H1 (cell line): ENCODE data around the gene SPATA6L. TPM values are rescaled to one million over a fixed set of nuclear protein-coding genes. Genes with fewer than 3 reads are reported as not detected.

ENCODE experiments used
- CTCF ChIP-seq, 3 experiments: IDR thresholded peaks; 1 replicate in 2 of 3; 2 replicates in 1 of 3; pipeline versions ENCODE4 v1.5.1 to v1.6.1; 2011; ENCODE audit warnings: low read length in 3 of 3, mild to moderate bottlenecking in 3 of 3, inconsistent platforms in 2 of 3, low read depth in 1 of 3, moderate library complexity in 1 of 3; ENCODE audit not compliant: insufficient read depth in 1 of 3; ENCODE audit errors: control extremely low read depth in 1 of 3
- FOSL1 ChIP-seq: IDR thresholded peaks from 2 replicates; pipeline ENCODE4 v1.6.1; 2011; ENCODE audit warnings: mild to moderate bottlenecking, low read depth, low read length, moderate library complexity; ENCODE audit not compliant: insufficient read depth
- KDM5A ChIP-seq: fragments of 200-600 bp; IDR thresholded peaks from 2 replicates; pipeline ENCODE4 v1.7.1; 2012; ENCODE audit warnings: mild to moderate bottlenecking, low read length, inconsistent platforms, mixed read lengths
- RAD21 ChIP-seq, 2 experiments: IDR thresholded peaks in 1 of 2; conservative IDR thresholded peaks in 1 of 2; 2 replicates each; pipeline ENCODE4 v1.6.1; 2011; ENCODE audit warnings: low read depth in 2 of 2, low read length in 2 of 2, improper control_type of control experiment in 1 of 2, inconsistent platforms in 1 of 2, mild to moderate bottlenecking in 1 of 2, moderate library complexity in 1 of 2
- polyA plus RNA-seq, 7 experiments: library from polyadenylated mRNA; depleted of rRNA in 3 of 7; stranded (reverse) in 5 of 7; unstranded in 2 of 7; fragments of >200 nt in 5 of 7; fragments of 200-250 nt in 2 of 7; gene quantifications; 1 replicate in 5 of 7; 2 replicates in 1 of 7; 4 replicates in 1 of 7; pipeline versions ENCODE4 v1.2.1 to v1.2.3, GENCODE V29; 2011 to 2013; ENCODE audit warnings: missing spikeins in 2 of 7, mixed read lengths in 2 of 7
- total RNA-seq: library from RNA; stranded (reverse); fragmentation: NEBNext Ultra II Directional; extraction: Animal tissue kit (Norgen Biotek cat#: 25700); gene quantifications from 2 replicates; pipeline ENCODE4 v1.2.1, GENCODE V29; 2021
- TF ChIP-seq, protein P1 (sequence below): fragments of 300-600 bp; sonication (generic); IDR thresholded peaks from 2 replicates; pipeline ENCODE4 v1.7.1; 2012; ENCODE audit warnings: low read length, moderate library complexity, mild to moderate bottlenecking, inconsistent platforms; ENCODE audit not compliant: insufficient replicate concordance

The SPATA6L gene
- total and polyA plus RNA-seq, 2 of the 8 experiments (the other 6 are each of a cell fraction or from before 2014, with no cell fraction given) = 0.57 to 1.1 TPM

DNA sequence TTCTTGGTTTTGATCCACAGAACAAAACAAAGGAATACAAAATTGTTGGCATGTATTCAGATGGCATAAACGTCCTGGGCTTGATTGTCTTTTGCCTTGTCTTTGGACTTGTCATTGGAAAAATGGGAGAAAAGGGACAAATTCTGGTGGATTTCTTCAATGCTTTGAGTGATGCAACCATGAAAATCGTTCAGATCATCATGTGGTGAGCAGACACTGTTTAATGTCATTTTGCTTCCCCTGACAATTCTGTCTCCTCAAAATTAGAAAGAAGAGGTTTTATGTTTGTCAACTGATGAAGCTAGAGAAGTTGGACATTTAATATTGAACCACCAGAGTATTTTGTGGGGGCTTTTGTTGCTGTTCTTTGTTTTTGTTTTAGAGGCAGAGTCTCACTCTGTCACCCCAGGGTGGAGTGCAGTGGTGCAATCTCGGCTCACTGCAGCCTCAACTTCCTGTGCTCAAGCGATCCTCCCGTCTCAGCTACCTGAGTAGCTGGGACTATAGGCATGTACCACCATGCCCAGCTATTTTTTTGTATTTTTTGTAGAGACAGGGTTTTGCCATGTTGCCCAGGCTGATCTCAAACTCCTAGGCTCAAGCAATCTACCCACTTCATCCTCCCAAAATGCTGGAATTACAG, 94.0 kb downstream of the SPATA6L start (continued):
- TF ChIP-seq KDM5A (no peak), FOSL1 (no peak), RAD21 (IDR thresholded peaks at IDR 0.05 in 1 of 2, conservative IDR thresholded peaks at IDR 0.05 in 1 of 2; ENCODE audit: low read depth in 2 of 2, low read length in 2 of 2) (no peak), CTCF (IDR thresholded peaks at IDR 0.05; ENCODE audit: control extremely low read depth in 1 of 3, insufficient read depth in 1 of 3, low read depth in 1 of 3, low read length in 3 of 3) (no peak)
- TF ChIP-seq, protein P1, sequence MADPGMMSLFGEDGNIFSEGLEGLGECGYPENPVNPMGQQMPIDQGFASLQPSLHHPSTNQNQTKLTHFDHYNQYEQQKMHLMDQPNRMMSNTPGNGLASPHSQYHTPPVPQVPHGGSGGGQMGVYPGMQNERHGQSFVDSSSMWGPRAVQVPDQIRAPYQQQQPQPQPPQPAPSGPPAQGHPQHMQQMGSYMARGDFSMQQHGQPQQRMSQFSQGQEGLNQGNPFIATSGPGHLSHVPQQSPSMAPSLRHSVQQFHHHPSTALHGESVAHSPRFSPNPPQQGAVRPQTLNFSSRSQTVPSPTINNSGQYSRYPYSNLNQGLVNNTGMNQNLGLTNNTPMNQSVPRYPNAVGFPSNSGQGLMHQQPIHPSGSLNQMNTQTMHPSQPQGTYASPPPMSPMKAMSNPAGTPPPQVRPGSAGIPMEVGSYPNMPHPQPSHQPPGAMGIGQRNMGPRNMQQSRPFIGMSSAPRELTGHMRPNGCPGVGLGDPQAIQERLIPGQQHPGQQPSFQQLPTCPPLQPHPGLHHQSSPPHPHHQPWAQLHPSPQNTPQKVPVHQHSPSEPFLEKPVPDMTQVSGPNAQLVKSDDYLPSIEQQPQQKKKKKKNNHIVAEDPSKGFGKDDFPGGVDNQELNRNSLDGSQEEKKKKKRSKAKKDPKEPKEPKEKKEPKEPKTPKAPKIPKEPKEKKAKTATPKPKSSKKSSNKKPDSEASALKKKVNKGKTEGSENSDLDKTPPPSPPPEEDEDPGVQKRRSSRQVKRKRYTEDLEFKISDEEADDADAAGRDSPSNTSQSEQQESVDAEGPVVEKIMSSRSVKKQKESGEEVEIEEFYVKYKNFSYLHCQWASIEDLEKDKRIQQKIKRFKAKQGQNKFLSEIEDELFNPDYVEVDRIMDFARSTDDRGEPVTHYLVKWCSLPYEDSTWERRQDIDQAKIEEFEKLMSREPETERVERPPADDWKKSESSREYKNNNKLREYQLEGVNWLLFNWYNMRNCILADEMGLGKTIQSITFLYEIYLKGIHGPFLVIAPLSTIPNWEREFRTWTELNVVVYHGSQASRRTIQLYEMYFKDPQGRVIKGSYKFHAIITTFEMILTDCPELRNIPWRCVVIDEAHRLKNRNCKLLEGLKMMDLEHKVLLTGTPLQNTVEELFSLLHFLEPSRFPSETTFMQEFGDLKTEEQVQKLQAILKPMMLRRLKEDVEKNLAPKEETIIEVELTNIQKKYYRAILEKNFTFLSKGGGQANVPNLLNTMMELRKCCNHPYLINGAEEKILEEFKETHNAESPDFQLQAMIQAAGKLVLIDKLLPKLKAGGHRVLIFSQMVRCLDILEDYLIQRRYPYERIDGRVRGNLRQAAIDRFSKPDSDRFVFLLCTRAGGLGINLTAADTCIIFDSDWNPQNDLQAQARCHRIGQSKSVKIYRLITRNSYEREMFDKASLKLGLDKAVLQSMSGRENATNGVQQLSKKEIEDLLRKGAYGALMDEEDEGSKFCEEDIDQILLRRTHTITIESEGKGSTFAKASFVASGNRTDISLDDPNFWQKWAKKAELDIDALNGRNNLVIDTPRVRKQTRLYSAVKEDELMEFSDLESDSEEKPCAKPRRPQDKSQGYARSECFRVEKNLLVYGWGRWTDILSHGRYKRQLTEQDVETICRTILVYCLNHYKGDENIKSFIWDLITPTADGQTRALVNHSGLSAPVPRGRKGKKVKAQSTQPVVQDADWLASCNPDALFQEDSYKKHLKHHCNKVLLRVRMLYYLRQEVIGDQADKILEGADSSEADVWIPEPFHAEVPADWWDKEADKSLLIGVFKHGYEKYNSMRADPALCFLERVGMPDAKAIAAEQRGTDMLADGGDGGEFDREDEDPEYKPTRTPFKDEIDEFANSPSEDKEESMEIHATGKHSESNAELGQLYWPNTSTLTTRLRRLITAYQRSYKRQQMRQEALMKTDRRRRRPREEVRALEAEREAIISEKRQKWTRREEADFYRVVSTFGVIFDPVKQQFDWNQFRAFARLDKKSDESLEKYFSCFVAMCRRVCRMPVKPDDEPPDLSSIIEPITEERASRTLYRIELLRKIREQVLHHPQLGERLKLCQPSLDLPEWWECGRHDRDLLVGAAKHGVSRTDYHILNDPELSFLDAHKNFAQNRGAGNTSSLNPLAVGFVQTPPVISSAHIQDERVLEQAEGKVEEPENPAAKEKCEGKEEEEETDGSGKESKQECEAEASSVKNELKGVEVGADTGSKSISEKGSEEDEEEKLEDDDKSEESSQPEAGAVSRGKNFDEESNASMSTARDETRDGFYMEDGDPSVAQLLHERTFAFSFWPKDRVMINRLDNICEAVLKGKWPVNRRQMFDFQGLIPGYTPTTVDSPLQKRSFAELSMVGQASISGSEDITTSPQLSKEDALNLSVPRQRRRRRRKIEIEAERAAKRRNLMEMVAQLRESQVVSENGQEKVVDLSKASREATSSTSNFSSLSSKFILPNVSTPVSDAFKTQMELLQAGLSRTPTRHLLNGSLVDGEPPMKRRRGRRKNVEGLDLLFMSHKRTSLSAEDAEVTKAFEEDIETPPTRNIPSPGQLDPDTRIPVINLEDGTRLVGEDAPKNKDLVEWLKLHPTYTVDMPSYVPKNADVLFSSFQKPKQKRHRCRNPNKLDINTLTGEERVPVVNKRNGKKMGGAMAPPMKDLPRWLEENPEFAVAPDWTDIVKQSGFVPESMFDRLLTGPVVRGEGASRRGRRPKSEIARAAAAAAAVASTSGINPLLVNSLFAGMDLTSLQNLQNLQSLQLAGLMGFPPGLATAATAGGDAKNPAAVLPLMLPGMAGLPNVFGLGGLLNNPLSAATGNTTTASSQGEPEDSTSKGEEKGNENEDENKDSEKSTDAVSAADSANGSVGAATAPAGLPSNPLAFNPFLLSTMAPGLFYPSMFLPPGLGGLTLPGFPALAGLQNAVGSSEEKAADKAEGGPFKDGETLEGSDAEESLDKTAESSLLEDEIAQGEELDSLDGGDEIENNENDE = no peak
